K562 (cell line): ENCODE measurements around the gene TMEM203. TPM values are rescaled to one million over a fixed set of nuclear protein-coding genes. Genes with fewer than 3 reads are reported as not detected.

ENCODE experiments used
- CTBP1 ChIP-seq: fragments of 450-650 bp; IDR thresholded peaks from 2 replicates; pipeline ENCODE4 v1.6.1; 2016; ENCODE audit warnings: borderline replicate concordance
- ESRRB ChIP-seq: fragments of 250-450 bp; sonication (Bioruptor Pico); IDR thresholded peaks from 2 replicates; pipeline ENCODE4 v1.5.0; 2020; ENCODE audit warnings: mild to moderate bottlenecking, moderate library complexity, borderline replicate concordance
- FOXJ3 ChIP-seq: sonication (generic); formaldehyde crosslinking; IDR thresholded peaks from 2 replicates; pipeline ENCODE4 v1.4.0; 2020; ENCODE audit warnings: mild to moderate bottlenecking, missing genetic modification reagents
- MED1 ChIP-seq: sonication (generic); formaldehyde crosslinking; IDR thresholded peaks from 2 replicates; pipeline ENCODE4 v1.8.1; 2023; ENCODE audit warnings: missing genetic modification reagents, borderline replicate concordance
- NR1H2 ChIP-seq: sonication (generic); formaldehyde crosslinking; IDR thresholded peaks from 2 replicates; pipeline ENCODE4 v1.4.0; 2020; ENCODE audit warnings: mild to moderate bottlenecking, missing genetic modification reagents
- POLR2B ChIP-seq: fragments of 450-650 bp; IDR thresholded peaks from 2 replicates; pipeline ENCODE4 v1.6.1; 2018; ENCODE audit warnings: low read depth; ENCODE audit not compliant: partially characterized antibody
- SAP30 ChIP-seq: fragments of 200-600 bp; sonication (generic); IDR thresholded peaks from 2 replicates; pipeline ENCODE4 v1.6.1; 2012; ENCODE audit warnings: borderline replicate concordance, low read depth, mild to moderate bottlenecking, moderate library complexity, low read length, control low read depth, inconsistent platforms; ENCODE audit not compliant: insufficient read depth, poor library complexity, severe bottlenecking
- SIRT6 ChIP-seq: IDR thresholded peaks from one replicate; pipeline ENCODE4 v1.6.1; 2012; ENCODE audit warnings: low read depth, mild to moderate bottlenecking, control low read depth, inconsistent platforms, low read length, moderate library complexity
- SREBF2 ChIP-seq: sonication (generic); formaldehyde crosslinking; IDR thresholded peaks from 2 replicates; pipeline ENCODE4 v1.4.0; 2020; ENCODE audit warnings: mild to moderate bottlenecking, missing genetic modification reagents
- ZNF24 ChIP-seq: fragments of 450-650 bp; IDR thresholded peaks from 2 replicates; pipeline ENCODE4 v1.6.1; 2016
- ZNF57 ChIP-seq: fragments of 450-650 bp; formaldehyde crosslinking; IDR thresholded peaks from 2 replicates; pipeline ENCODE4 v1.4.0; 2020; ENCODE audit warnings: mild to moderate bottlenecking, moderate library complexity
- ZNF668 ChIP-seq: fragments of 250-450 bp; sonication (Bioruptor Pico); IDR thresholded peaks from 2 replicates; pipeline ENCODE4 v1.8.0; 2022; ENCODE audit warnings: mild to moderate bottlenecking, inconsistent platforms
- polyA plus RNA-seq, 8 experiments: library from polyadenylated mRNA; depleted of rRNA in 4 of 8; stranded (reverse) in 5 of 8; unstranded in 3 of 8; fragments of >200 nt; fragmentation: Nextera tagmentation in 2 of 8; fragmentation: Illumina TruSeq in 1 of 8; extraction: Ambion mirVana in 2 of 8; extraction: Trizol in 1 of 8; gene quantifications; 2 replicates each; pipeline versions ENCODE4 v1.2.1 to v1.2.3, GENCODE V29; 2011 to 2014; ENCODE audit warnings: inconsistent platforms in 1 of 8, missing spikeins in 1 of 8
- total RNA-seq, 7 experiments: library from RNA; depleted of rRNA in 6 of 7; stranded (reverse); fragments of >200 nt in 6 of 7; fragmentation: Illumina TruSeq in 2 of 7; extraction: Trizol in 2 of 7; gene quantifications; 2 replicates each; pipeline versions ENCODE4 v1.2.1 to v1.2.3, GENCODE V29; 2011 to 2021; ENCODE audit warnings: low replicate concordance in 1 of 7
- TF ChIP-seq, protein P1 (sequence below): fragments of 250-450 bp; sonication (Bioruptor Pico); IDR thresholded peaks from 2 replicates; pipeline ENCODE4 v1.8.0; 2022; ENCODE audit warnings: inconsistent platforms, mild to moderate bottlenecking, moderate library complexity, borderline replicate concordance
- TF ChIP-seq, protein P2 (sequence below): fragments of 250-450 bp; sonication (Bioruptor Pico); IDR thresholded peaks from 2 replicates; pipeline ENCODE4 v1.4.0; 2020
- TF ChIP-seq, protein P3 (sequence below): fragments of 450-650 bp; IDR thresholded peaks from 2 replicates; pipeline ENCODE4 v1.6.1; 2016; ENCODE audit warnings: missing biosample characterization, missing genetic modification characterization
- TF ChIP-seq, protein P4 (sequence below): IDR thresholded peaks from 2 replicates; pipeline ENCODE4 v1.6.1; 2011; ENCODE audit warnings: borderline replicate concordance, low read depth, mild to moderate bottlenecking, moderate library complexity, low read length; ENCODE audit not compliant: insufficient read depth, poor library complexity, severe bottlenecking

Gene TMEM203
- total and polyA plus RNA-seq, 9 of the 15 experiments (the other 6 are each of a cell fraction or from before 2014, with no cell fraction given), result 8.8 to 59.5 (median 37.6) TPM

DNA sequence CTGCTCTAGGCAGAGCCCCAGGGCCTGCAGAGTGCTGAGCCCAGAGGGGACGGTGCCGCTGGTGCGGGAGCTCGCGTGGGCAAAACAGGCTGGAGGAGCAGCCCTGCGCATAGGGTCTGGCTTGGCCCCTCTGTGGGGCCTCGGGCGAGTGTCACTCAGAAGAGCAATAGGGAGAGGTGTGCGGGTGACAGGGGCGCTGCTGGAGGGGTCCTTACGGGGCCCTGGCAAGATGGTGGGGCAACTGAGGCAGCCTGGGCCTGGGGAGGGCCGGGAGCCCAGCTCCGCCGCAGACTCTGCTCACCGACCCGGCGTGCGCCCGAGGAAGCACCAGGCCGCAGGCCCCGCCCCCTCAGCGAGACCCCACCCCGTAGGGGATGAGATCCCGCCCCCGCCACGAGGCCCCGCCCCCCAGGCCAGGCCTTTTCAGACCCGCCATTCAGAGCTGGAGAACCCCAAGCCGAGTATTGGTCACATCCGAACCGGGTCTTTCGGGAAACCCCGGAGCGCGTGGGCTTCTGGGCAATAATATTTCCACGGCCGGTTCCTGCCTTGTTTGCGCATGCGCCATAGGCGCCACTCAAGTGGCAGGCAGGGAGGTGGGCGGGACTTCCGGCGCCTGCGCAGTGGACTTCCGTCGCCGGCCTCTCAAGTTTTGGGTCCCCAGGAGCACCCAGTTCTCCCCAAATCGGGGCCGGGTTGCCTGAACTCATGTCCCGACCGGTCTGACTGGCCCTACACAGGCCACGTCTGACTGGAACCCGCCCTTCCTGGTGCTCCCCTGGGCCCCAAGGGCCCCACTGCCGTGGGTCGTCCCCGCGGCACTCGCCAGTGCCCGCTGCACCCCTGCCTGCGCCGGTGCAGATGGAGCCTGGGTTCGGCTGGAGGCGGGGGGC, 17.9 kb upstream of the TMEM203 start (continued):
- TF ChIP-seq NR1H2, result no peak
- TF ChIP-seq, protein P1, sequence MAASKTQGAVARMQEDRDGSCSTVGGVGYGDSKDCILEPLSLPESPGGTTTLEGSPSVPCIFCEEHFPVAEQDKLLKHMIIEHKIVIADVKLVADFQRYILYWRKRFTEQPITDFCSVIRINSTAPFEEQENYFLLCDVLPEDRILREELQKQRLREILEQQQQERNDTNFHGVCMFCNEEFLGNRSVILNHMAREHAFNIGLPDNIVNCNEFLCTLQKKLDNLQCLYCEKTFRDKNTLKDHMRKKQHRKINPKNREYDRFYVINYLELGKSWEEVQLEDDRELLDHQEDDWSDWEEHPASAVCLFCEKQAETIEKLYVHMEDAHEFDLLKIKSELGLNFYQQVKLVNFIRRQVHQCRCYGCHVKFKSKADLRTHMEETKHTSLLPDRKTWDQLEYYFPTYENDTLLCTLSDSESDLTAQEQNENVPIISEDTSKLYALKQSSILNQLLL (CRISPR knock-in tag), result no peak
- TF ChIP-seq SAP30, result no peak
- TF ChIP-seq CTBP1, result peak; percentile 44
- no peak for TF ChIP-seq ZNF24
- TF ChIP-seq, protein P2, sequence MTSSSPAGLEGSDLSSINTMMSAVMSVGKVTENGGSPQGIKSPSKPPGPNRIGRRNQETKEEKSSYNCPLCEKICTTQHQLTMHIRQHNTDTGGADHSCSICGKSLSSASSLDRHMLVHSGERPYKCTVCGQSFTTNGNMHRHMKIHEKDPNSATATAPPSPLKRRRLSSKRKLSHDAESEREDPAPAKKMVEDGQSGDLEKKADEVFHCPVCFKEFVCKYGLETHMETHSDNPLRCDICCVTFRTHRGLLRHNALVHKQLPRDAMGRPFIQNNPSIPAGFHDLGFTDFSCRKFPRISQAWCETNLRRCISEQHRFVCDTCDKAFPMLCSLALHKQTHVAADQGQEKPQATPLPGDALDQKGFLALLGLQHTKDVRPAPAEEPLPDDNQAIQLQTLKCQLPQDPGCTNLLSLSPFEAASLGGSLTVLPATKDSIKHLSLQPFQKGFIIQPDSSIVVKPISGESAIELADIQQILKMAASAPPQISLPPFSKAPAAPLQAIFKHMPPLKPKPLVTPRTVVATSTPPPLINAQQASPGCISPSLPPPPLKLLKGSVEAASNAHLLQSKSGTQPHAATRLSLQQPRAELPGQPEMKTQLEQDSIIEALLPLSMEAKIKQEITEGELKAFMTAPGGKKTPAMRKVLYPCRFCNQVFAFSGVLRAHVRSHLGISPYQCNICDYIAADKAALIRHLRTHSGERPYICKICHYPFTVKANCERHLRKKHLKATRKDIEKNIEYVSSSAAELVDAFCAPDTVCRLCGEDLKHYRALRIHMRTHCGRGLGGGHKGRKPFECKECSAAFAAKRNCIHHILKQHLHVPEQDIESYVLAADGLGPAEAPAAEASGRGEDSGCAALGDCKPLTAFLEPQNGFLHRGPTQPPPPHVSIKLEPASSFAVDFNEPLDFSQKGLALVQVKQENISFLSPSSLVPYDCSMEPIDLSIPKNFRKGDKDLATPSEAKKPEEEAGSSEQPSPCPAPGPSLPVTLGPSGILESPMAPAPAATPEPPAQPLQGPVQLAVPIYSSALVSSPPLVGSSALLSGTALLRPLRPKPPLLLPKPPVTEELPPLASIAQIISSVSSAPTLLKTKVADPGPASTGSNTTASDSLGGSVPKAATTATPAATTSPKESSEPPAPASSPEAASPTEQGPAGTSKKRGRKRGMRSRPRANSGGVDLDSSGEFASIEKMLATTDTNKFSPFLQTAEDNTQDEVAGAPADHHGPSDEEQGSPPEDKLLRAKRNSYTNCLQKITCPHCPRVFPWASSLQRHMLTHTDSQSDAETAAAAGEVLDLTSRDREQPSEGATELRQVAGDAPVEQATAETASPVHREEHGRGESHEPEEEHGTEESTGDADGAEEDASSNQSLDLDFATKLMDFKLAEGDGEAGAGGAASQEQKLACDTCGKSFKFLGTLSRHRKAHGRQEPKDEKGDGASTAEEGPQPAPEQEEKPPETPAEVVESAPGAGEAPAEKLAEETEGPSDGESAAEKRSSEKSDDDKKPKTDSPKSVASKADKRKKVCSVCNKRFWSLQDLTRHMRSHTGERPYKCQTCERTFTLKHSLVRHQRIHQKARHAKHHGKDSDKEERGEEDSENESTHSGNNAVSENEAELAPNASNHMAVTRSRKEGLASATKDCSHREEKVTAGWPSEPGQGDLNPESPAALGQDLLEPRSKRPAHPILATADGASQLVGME (CRISPR knock-in tag), result no peak
- no peak for TF ChIP-seq ZNF57
- TF ChIP-seq, protein P3, sequence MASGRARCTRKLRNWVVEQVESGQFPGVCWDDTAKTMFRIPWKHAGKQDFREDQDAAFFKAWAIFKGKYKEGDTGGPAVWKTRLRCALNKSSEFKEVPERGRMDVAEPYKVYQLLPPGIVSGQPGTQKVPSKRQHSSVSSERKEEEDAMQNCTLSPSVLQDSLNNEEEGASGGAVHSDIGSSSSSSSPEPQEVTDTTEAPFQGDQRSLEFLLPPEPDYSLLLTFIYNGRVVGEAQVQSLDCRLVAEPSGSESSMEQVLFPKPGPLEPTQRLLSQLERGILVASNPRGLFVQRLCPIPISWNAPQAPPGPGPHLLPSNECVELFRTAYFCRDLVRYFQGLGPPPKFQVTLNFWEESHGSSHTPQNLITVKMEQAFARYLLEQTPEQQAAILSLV, result no peak
- TF ChIP-seq SIRT6, result no peak
- TF ChIP-seq FOXJ3 (CRISPR knock-in tag), result no peak
- TF ChIP-seq ESRRB (CRISPR knock-in tag), result no peak
- TF ChIP-seq, protein P4, sequence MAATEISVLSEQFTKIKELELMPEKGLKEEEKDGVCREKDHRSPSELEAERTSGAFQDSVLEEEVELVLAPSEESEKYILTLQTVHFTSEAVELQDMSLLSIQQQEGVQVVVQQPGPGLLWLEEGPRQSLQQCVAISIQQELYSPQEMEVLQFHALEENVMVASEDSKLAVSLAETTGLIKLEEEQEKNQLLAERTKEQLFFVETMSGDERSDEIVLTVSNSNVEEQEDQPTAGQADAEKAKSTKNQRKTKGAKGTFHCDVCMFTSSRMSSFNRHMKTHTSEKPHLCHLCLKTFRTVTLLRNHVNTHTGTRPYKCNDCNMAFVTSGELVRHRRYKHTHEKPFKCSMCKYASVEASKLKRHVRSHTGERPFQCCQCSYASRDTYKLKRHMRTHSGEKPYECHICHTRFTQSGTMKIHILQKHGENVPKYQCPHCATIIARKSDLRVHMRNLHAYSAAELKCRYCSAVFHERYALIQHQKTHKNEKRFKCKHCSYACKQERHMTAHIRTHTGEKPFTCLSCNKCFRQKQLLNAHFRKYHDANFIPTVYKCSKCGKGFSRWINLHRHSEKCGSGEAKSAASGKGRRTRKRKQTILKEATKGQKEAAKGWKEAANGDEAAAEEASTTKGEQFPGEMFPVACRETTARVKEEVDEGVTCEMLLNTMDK, result no peak
- no peak for TF ChIP-seq SREBF2
- peak; percentile 84 for TF ChIP-seq POLR2B
- TF ChIP-seq MED1 (CRISPR knock-in tag), result no peak
- no peak for TF ChIP-seq ZNF668 (CRISPR knock-in tag)
